Liver (tissue), 3 donors: ENCODE measurements around the gene MYO5A.

Source experiments
- CTCF ChIP-seq: fragments of 150-350 bp; IDR thresholded peaks from 2 replicates; pipeline ENCODE4 v1.5.1; 2017; ENCODE audit warnings: improper control_type of control experiment, low read depth, low read length; ENCODE audit not compliant: missing input control
- JUND ChIP-seq, 2 donors: IDR thresholded peaks; 2 replicates each; pipeline ENCODE4 v1.6.1; 2016; ENCODE audit warnings: antibody characterized with exemption in 2 of 2
- donor health status: healthy.
- donor health status: healthy.

- TF ChIP-seq CTCF (no peak), JUND (IDR thresholded peaks at IDR 0.05) (no peak)
Observed at GRCh38 chr15:52290329-52290728, 238.4 kb downstream of the MYO5A start.
